HG03558 (cell line): ENCODE data around the gene FAF1.
"Not testable (repeated sequence)": the region's sequence is repeated elsewhere in the genome, so short reads cannot be mapped to it uniquely, and the experiment has no call there.

Source experiments
- ATAC-seq: cut with Tn5 transposase; IDR thresholded peaks from one replicate; pipeline ENCODE4 v1.9.1; 2021; ENCODE audit warnings: moderate number of reproducible peaks; ENCODE audit not compliant: unreplicated experiment; ENCODE audit errors: extremely low read depth

The FAF1 gene

DNA sequence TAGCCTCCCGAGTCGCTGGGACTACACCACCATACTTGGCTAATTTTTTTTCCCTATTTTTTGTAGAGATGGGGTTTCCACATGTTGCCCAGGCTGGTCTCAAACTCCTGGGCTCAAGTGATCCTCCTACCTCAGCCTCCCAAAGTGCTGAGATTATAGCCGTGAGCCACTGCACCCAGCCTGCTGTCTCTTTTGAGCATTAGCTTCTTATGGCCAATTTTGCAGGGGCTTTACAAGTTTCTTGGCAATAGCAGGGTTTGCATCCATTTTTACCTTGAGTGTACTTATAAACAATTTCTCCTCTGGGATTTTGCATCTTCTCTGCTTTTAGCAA is 432.1 kb downstream of the FAF1 start:
- not testable (repeated sequence) for ATAC-seq

DNA sequence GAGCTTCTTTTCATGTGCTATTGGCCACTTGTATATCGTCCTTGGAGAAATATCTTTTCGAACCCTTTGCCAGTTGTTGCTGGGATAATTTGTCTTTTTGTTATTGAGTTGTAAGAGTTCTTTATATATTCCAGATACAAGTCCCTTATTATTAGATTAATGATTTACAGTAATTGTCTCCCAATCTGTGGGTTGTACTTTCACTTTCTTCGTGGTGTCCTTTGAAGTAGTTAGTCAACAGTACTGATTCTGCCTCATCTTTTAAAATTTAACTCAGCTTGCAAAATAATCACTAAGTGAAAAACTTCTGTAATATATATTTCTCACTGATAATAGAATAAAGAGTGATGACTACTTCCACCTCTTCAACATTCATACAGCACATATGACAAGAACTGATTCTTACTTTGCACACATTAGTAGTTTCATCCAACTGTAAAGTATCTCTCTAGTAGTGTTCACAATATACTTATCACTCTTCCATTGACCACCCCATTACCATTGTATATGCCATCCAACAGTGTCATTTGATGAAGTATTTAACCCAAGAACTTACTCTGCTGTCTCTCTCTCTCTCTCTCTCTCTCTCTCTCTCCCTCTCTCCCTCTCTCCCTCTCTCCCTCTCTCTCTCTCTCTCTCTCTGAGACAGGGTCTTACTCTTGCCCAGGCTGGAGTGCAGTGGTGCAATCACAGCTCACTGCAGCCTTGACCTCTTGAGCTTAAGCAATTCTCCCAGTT is 432.6 kb downstream of the FAF1 start:
- ATAC-seq, result peak; percentile 44

DNA sequence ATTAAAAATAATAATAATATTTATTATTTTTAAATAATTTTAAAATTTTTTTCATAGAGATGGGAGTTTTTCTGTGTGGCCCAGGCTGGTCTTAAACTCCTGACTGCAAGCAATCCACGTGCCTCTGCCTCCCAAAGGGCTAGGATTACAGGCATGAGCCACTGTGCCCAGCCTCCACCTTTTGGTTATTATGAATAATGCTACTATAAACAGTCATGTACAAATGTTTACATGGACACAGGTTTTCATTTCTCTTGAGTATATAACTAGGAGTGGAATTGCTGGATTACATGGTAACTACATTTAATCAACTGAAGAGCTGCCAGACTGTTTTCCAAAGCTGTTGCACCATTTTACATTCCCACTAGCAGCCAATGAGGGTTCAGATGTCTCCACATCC is 433.6 kb downstream of the FAF1 start:
- ATAC-seq, result no peak

DNA sequence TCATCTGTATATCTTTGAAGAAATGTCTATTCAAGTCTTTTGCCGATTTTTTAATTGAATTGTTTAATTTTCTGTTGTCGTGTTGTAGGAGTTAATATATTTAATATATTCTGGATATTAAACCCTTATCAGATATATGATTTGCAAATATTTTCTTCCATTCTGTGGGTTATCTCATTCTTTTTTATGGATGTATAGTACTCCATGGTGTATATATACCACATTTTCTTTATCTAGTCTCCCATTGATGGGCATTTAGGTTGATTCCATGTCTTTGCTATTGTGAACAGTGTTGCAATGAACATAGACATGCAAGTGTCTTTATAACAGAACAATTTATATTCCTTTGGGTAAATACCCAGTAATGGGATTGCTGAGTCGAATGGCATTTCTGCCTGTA is 436.5 kb downstream of the FAF1 start:
- ATAC-seq, result no peak

DNA sequence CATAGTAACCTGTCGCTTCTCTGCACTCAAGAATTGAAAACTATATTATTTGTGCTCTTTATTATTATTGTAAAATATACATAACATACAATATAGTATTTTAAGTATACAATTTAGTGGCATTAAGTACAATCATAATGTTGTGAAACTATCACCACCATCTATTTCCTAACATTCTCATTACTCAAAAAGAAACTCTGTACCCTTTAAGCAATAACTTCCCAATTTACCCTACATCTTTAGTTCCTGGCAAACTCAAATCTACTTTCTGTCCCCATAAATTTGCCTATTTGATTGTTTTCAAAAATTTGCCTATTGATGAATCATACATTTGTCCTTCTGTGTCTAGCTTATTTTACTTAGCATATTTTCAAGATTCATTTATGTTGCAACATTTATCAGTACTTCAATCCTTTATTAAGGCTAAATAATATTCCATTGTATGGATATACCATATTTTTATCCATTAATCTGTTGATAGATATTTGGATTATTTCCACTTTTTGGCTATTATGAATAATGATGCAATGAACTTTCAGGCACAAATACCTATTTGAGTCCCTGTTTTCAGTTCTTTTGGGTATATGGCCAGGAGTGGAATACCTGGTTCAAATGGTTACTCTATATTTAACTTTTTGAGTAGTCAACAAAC is 437.2 kb downstream of the FAF1 start:
- ATAC-seq, result no peak

DNA sequence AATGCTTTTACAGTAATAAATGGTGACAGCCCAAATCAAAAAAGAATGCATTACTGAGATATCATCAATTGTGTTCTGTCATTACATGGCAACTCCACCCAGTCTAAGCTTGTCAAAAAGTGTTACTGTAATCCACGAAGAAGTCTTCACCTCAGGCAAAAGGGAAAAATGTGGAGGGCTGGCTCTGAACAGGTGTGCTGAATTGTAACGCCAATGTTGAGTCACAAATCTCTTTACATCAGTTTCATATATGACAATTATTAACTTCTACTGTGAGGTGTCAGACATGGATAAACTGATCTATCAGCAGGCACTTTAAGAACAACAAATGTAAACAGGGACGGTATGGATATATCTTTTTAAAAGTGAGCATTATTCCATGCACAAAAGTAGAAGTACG is 438.4 kb downstream of the FAF1 start:
- peak; percentile 72 for ATAC-seq

DNA sequence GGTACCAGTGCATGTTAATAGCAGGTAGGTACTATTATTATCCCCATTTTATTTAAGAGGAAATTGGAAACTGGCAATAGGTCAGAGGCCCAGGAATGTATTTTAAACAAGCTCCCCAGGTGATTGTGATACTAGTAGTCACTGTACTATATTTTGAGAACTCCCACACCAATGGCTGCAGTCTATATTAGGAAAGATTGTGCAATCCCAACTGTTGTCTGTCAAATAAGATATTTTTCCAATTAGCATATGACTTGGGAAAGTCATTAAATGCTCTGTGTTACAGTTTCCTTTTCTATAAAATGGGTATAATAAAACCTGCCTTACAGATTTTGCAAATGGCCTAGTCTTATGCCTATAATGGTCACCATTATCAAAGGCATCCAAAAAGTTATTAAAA is 442.6 kb downstream of the FAF1 start:
- ATAC-seq, result no peak

DNA sequence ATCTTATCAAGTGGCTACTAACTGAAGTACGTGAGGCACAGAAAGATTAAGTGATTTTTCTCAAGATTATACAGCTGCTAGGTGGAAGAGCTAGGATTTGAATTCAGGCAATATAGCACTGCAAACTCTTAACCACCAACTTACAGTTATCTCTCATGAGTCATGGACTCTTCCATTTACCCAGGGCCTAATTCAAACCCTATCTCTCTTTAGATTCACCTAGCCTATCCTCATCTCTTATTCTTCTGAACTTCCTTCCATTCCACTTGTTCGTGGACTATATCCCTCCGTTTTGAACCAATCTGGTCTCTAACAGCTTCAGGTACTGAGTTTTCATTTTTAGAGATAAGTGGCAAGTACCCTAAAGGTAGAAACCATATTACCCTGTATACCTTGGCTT is 444.0 kb downstream of the FAF1 start:
- ATAC-seq, result no peak

DNA sequence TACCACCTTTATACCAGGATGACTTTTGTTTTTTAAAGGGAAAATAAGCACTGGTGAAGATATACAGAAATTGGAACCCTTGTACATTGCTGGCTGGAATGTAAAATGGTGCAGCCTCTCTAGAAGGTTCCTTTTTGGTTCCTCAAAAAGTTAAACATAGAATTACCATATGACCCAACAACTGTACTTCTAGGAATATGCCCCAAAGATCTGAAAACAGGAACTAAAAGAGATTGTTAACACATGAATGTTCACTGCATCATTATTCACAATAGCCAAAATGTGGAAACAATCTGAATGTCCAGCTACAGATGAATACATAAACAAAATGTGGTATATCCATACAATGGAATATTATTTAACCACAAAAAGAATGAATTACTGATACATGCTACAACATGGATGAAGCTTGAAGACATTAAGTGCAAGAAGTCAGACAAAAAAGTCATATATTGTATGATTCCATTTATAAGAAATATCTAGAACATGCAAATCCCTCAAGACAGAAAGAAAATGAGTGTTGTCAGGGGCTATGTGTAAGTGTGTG is 452.0 kb downstream of the FAF1 start:
- ATAC-seq, result no peak

DNA sequence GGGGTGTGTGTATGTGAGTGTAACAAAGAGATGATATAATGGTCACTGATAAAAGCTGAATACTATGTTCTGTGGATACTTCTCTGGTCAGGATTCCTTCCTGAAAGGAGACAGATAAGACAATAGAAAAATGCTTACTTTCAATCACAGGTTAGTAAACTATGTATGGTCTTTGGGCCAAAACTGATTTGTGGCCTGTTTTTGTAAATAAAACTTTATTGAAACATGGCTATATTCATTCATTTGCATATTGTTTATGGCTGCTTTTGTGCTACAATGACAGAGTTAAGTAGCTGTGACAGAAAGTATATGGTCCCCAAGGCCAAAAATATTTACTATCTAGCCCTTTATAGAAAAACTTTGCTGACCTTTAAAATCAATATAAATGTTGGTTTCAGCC is 454.6 kb downstream of the FAF1 start:
- ATAC-seq, result no peak

DNA sequence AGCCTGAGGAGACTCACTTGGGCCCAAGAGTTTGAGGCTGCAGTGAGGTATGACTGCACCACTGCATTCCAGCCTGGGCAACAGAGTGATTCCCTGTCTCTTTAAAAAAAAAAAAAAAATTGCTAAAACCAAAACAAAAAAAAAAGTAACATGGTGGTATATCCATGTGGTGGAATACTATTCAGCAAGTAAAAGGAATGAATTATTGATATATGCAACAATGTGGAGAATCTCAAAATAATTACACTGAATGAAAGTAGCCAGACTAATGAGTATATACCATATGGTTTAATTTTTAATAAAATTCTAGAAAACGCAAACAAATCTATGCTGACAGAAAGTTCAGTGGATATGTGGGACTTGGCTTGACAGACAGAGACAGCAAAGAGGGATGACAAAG is 456.6 kb downstream of the FAF1 start:
- ATAC-seq, result no peak

DNA sequence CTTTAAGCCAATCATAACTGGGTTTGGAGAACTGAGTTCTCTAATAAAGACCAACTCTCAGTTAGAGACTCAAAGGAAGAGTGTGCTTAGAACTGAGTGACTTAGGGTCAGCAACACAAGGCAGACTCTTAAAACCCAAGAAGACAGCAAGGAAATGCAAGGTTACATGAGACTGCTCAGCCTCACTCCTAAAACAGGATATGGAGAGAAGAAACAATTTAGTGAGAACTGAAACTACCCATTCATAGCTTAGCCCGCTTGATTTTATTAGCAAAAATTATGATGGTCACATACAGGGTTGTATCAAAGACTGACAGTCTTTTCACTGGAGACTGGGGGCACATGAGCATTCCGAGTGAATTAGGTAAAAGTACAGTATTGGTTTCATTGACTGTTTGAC is 457.9 kb downstream of the FAF1 start:
- ATAC-seq, result no peak

DNA sequence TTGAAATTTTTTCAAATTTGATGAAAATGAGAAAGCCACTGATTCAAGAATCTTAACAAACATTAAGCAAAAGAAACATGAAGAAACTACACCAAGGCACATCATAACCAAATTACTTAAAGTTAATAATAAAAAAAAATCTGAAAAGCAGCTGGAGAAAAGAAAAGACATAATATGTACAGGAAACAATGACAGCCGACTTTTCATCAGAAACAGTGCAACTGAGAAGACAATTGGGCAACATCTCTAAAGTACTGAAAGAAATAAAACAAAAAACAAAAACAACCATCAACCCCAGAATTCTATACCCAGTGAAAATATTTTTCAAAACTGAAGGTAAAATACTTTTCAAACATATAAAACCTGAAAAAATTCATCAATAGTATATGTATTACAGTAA is 463.1 kb downstream of the FAF1 start:
- no peak for ATAC-seq

DNA sequence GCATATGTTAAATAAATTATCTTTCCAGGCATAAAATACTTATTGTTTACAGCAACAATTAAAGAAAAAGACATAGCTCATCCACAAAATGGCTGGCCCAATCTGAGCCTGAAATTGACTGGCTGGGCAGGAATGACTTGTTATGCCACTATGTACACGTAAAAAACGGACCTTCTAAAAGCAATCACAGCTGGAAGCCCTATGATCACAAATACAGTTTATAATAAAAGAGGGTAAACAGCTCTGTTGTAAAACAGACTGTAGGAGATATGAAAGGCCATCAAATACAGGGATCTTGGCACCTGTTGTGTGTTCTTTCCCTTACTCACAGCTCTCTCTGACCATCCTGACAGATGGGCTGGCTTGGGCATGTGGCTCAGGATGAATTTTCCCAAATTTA is 466.4 kb downstream of the FAF1 start:
- no peak for ATAC-seq

DNA sequence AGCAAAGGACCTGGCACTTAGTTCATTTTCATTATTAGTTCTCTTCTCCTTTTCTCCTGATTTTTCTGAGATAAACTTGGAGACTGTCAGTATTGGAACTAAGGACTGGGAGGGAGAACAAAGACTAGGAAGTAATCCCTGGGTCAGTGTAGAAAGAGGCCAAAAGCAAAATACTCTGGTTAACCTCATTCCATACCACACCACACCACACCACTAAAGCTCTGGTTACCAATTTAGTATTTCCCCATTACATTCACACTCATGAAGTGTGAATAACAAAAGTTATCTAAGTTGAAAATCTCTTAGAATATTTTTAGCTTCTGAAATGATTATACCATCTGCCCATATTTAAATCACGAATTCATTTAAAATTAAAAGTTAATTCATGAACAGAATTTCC is 467.9 kb downstream of the FAF1 start:
- no peak for ATAC-seq

DNA sequence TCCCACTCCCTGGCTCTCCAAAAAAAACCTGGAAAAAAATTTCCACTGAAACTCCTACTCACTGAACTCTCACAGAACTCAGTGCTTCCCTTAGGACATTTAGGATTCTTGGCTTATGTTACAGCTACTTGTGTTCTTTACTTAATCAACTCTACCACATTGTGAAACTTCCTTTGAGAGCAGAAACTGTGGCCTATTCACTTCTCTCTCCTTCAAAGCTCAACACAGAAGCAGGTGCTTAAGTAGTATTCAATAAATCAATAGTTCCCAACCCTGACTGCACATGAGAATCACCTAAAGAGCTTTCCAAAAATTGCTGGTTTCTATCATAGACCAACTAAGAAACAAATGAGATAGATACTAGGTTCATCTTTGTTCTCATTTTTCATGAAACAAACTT is 468.9 kb downstream of the FAF1 start:
- no peak for ATAC-seq

DNA sequence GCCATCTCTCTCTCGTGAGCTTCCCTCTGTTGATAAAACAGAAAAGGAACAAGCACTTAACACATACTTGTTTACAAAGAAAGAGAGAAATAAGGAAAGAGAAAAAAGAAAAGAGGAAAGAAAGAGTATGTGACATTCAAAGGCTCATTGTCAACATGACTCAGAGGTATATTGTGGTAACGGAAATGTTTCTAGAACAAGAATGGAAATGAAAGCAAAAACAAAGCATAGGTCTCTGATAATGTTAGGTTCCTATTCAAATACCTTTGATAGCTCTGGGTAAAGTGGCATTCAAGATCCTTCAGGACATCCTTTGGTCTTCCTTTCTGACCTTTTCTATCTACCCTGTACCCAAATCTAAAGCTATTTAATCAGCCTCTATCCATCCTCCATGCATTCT is 469.4 kb downstream of the FAF1 start:
- no peak for ATAC-seq

DNA sequence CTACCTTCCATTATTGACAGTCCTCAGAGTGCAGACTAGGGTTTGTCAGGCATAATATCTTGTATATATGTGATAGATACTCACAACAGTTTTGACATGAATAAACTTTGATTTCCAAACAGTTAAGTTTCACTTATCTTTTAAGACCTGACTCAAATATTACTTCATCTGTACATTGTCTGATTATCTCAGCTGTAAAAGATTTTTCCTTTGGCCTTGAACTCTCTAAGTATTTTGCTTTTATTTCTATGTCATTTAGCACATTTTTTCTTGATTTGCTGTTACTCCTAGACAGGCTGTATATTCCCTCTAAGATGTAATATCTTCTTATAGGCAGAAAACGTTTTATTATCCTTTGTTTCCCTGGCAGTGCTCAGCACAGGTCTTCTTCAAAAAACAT is 471.2 kb downstream of the FAF1 start:
- no peak for ATAC-seq

DNA sequence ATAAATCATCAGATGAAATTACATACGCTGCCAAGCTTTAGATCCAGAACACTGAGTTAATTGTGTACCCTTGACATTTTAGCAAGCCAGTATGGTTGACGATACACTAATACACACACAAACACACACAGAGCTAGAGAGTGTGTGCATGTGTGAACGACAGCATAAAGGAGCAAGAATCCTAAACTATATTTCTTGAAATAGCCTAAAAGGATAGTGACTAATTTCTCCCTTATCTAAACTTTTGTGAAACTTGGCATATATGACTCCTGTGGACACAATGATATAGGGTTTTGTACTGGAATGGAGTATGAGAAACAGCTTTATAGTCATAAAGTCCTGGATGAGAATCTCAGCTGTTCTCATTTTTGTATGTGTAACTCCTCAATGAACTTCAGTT is 471.7 kb downstream of the FAF1 start:
- ATAC-seq, result no peak

DNA sequence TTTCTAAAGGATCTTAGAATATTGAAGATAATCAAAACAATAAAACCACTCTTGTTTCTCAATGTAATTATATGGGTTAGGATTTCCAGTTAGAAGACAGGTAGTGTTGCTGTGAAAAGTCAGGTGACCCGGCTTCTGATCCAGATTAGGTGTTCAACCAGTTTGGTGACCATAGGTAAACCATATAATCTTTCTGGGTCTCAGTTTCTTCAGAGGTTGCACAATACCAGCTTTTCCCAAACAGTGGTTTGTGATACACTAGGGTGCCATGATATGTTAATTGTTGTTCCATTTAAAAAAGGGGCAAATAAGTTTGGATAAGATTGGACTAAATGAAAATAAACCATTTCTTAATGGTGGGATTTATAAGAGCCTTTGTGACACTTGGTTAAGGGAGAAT is 472.3 kb downstream of the FAF1 start:
- ATAC-seq, result no peak

DNA sequence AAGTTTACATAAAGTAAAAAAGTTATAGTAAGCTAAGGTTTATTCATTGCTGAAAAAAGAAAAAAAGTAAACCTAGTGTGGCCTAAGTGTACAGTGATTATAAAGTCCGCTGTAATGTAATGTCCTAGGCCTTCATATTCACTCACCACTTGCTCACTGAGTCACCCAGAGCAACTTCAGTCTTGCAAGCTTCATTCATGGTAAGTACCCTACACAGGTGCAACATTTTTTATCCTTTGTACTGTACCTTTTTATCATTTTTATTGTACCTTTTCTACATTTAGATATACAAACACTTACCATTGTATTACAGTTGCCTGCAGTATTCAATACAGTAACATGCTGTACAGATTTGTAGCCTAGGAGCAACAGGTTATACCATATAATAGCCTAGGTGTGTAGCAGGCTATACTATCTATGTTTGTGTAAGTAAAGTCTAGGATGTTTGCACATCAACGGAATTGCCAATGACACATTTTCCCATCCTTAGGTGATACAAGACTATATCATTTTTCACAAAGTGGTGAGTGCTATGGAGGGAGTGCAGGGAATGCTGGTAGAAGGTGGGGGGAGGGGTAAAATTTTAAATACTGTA is 478.8 kb downstream of the FAF1 start:
- no peak for ATAC-seq

DNA sequence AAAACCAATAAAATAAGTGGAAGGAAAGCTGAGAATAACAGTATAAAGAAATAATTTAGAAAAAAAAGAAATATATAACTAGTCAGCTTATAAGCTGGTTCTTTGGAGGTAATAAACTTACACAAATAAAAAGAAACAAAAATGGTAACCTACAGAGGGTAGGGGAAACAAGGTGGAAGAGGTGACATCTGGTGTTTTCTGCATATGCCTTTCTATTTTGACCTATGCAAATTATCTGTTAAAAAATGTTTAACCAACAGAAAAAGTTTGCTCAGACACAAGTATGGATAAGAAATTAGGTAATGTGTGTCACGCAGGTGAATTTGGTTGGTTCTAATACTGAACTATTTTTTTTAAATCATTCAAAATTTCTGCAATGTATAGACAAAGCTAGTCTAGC is 483.3 kb downstream of the FAF1 start:
- ATAC-seq, result no peak
